Anterior cingulate cortex (tissue), 58 donors: Measurements from ENCODE around the gene QRICH2.
"Not testable (repeated sequence)": the region's sequence is repeated elsewhere in the genome, so short reads cannot be mapped to it uniquely, and the experiment has no call there.

Source experiments
- DNase-seq, 58 donors: peaks; one replicate each; lab custom pipeline; 2025; lab: John Stamatoyannopoulos, UW

Gene QRICH2

DNA sequence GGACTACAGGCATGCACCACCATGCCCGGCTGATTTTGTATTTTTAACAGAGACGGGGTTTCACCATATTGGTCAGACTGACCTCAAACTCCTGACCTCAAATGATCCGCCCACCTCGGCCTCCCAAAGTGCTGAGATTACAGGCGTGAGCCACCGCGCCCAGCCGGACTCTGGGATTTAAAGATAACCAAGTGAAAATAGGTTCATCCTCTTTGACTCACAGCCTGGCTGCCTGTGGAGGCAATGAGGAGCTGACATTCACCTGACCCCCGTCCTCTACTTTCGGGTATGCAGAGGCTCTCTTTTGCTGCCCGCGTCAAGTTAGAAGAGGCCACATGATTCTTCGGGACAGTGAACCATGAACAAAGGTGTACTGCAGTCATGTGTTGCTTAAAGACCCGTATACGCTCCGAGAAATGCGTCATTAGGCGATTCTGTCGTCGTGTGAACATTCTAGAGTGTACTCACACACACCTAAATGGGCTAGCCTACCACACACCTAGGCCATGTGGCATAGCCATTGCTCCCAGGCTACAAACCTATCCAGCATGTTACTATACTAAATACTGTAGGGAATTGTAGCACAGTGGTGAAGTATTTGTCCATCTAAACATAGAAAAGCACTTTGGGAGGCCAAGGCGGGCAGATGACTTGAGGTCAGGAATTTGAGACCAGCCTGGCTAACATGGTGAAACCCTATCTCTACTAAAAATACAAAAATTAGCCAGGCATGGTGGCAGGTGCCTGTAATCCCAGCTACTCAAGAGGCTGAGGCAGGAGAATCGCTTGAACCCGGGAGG, 54.9 kb downstream of the QRICH2 start:
- not testable (repeated sequence) for DNase-seq

DNA sequence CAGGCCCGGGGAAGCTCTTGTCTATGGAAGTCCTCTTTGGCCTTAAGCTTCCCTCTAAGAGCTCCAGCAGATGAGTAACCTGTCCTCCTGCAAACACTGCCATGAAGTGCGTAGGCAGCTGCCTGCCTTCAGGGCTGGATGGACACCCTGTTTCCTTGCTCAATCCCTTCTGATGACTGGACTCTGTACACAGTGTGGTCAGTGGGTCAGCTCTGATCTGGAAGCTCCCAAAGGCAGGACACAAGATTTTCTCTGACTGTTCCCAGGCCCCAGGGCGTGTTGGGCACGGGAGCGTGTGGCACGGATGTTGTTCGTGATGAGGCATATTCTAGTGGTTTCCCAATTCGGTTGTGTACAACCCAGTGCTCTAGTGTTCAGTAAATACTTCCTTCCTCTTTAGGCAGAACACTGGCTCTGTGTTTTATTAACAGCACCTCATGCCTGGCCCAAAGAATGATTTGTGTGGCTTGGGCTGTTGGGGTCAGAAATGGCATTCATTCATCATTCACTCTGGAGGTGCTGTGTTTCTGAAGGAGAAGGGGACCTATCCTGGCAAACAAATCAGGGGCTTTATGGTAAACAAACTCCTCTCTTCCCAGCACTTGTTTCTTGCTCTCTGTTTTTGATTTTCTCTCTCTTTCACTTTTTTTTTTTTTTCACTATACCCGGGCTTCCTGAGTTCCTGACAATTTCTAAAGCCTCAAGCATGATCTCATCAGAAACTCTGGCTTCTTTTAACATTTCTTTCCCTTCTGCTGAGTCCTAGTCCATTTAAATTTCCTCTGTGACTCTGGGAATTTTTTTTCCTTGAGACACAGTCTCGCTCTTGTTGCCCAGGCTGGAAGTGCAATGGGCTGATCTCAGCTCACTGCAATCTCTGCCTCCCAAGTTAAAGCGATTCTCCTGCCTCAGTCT, 55.8 kb downstream of the QRICH2 start:
- DNase-seq = peak in 1 of 58 donors; percentile 36

DNA sequence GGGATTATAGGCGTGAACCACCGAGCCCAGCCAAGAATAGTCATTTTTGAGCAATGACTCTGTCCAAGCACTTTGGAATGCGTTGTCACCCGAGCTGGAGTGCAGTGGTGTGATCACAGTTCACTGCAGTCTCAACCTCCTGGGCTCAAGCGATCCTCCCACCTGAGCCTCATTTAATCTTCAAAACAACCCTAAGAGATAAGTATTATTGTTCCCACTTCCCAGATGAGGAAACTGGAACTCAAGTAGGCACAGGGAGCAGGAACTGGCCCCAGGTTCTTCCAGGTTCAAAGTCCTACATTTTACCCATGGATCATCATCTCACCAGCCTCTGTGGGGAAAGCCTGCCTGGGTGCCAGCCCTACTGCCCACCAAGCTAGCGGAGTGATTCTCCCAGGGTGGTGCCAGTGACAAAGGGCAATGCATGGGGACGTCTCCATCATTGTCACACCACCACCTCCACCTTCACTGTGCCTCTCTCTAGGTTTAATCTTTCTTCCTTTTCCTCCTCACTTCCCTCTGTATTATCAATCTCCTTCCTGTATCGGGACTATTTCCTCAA, 56.5 kb downstream of the QRICH2 start:
- no peak for DNase-seq

DNA sequence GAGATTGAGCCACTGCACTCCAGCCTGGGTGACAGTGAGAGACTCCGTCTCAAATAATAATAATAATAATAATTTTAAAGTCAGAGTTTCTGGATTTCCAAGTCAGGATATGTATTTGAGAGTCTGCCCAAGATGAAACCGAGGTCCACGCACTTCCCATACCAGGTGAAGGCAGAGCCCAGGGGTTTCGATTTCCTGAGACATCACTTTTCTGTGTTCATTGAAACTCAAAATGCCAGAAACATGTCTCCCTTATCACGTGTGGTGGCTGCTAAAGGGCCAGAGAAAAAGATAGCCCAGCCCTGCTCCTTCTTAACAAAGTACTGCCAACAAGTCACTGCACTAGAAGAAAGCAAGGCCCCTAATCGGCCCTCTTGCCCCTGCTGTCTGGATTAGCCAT, 57.9 kb downstream of the QRICH2 start:
- no peak for DNase-seq

- no peak for DNase-seq
Measured at GRCh38 chr17:76248013-76248782, 59.9 kb downstream of the QRICH2 start.

- DNase-seq = no peak
Measured at GRCh38 chr17:76247304-76247703, 60.8 kb downstream of the QRICH2 start.

- no peak for DNase-seq
Measured at GRCh38 chr17:76246080-76247066, 61.7 kb downstream of the QRICH2 start.

GRCh38 chr17:76244721-76245120, 63.4 kb downstream of the QRICH2 start:
- not testable (repeated sequence) for DNase-seq

DNA sequence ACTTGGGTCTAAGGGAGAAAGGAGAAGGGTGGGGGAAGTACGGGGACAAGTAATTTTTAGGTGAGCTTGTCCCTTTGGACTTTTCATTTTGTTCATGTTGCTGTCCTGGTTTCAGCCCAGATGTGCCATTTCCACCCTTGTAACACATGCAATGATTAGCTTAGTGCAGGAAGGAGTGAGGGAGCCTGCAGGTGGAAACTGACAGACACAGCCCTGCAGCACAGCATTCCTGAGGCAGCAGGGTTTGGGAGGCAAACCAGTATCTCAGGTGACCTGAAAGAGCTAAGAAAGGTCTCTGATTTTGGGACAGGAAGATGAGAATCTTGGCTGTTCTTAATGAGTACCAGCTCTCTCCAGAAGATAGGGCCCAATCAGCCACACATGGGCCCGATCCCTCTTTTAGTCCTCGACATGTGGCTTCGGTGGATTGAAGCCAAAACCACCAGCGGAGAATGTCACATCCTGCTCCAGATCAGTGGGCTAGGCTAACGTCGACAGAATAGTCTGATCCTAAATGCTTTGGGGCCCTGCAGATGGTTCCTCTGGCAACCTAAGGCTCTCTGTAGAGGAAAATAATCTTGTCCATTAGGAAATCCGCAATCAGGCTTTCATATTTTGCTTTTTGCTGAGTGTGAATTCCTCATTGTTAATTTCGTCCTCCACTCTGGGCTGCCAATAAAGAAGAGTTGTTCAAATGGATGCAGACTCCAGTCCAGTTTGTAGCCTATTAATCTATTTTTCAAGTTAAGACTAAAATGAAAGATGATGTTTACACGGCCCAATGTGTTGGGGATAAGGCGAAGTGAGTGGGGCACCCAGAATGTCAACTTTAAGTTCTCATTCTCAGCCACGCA, 64.0 kb downstream of the QRICH2 start:
- DNase-seq = no peak

DNA sequence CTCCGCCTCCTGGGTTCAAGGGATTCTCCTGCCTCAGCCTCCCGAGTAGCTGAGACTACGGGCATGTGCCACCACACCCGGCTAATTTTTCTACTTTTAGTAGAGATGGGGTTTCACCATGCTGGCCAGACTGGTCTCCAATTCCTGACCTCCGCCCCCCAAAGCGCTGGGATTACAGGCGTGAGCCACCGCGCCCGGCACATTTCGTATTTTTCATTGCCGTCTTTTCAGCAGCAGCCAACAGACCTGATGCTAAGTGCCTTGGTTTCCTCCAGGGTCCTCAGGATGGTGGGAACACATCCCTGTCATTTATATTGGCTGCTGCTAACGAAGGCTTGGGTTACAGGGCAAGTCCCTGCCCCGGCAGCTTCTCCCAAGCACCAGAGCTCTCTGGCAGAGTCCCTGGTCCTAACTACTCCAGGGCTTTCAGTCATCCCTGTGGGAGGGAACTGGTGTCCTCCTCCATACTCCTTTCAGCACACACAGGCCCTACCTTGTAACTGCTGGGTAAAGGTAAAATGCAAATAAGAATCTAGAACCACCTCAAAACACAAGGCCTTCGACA, 66.3 kb downstream of the QRICH2 start:
- no peak for DNase-seq

DNA sequence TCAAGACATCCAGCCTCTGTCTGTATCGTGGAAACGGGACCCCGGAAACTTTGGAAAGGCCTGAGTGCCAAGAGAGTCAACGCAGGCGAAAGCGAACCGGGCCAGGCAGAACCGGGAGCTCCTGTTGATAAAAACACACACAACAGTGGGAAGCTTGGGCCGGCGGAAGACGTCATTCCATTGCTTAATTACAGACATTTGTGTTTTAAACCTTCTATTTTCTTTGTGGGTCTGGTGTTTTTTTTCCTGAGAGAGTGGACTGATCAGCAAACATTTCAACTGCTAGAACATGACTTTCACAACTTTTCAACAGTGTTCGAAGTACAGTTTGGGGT, 66.9 kb downstream of the QRICH2 start:
- peak in 3 of 58 donors; percentile 29 to 43 (median 41) for DNase-seq

DNA sequence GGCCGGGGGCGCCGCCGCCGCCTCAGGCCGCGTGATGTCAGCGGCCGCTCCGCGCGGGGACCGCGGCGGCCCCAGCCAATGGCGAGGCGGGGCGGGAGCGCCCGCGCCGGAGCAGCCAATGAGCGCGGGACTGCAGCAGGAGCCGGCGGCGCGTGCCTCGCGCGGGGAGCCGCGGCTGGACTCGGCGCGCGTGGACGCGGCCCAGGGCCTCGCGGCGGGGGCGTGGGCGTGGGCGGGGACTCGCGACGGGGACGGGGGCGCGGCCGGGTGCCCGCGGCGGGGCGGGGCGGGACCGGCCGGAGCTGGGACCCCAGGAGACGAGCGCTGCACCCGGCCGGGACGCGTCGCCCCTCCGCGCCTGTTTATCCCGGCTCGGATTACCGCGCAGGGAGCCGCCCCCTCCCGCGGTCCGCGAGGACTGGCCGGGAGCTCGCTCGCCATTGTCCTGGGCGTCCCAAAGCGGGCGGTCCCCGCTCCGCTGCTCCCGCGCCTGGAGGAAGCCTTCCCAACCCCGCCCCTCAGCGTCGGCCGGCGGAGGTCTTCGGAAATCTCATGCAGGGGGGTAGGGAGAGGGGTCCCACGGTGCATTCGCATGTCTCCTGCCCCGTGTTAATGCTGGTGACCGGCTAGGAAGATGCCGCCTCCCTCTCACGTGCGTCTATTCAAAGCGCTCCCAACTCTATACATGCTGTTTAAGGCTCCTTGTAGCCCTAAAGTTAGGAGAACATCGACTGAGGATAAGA, 67.4 kb downstream of the QRICH2 start, which contains the start of gene RNF157:
Gene RNF157 (minus strand): TSS at position 33 of the 743 bp plus-strand sequence. CDS start 253 bp downstream, outside the sequence.
- DNase-seq = peak in 50 of 58 donors; percentile 14 to 77 (median 59)

DNA sequence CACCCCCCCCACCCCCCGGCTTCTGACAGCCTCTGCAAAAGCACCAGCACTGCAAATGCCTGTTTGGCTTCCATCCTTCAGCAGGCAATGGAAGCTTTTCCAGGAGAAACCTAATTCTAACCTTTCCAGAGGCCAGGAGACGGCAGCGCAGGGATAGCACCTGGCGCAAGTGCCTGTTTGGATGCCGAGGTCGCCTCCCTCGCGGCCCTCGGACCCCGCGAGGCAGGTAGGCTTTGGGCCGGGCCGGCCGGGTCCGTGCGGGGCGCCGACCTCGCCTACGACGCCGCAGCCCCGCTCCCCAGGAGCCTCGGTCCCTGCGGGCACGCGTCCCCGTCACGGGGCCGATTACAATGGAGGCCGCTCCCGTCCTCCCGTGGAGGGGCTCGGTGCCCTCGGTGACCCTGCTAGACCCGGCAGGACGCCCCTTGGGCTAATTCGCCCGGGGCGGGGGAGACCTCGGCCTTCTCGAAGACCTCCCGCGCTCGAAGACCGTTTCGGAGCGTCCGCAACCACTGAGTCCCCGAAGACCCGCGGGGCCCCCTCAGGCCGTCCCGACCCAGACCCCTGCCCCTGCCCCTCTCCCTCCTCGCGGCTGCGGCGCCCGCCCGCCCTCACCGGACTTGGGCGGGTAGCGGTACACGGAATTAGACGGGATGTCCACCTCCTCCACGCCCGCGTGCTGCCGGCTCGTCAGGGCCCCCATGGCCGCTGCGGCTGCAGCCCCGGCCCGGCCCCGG, 68.4 kb downstream of the QRICH2 start:
- peak in 4 of 58 donors; percentile 8 to 46 (median 32) for DNase-seq

- DNase-seq = peak in 2 of 58 donors; percentile 5 to 29
Measured at GRCh38 chr17:76238847-76239537, 69.1 kb downstream of the QRICH2 start.

GRCh38 chr17:76237859-76238313, 70.2 kb downstream of the QRICH2 start:
- no peak for DNase-seq

DNA sequence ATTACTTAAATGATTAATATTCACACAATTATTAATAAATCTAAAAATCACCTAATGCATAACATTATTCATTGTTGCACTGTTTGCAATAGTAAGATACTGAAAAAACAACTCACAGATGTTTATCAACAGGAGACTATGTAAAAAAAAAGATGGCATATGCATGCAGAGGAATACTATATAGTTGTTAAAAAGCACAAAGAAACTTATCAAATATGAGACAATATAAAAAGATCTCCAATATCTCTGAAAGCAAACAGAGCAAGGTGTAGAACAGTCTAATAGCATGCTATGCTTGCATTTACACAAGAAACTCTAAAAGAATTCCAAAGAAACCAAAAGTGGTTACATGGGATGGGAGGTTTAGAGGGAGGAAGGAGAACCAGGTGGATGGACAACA, 71.5 kb downstream of the QRICH2 start:
- DNase-seq = no peak
